ENCODE data around the gene ACSS1.

The ACSS1 gene

DNA sequence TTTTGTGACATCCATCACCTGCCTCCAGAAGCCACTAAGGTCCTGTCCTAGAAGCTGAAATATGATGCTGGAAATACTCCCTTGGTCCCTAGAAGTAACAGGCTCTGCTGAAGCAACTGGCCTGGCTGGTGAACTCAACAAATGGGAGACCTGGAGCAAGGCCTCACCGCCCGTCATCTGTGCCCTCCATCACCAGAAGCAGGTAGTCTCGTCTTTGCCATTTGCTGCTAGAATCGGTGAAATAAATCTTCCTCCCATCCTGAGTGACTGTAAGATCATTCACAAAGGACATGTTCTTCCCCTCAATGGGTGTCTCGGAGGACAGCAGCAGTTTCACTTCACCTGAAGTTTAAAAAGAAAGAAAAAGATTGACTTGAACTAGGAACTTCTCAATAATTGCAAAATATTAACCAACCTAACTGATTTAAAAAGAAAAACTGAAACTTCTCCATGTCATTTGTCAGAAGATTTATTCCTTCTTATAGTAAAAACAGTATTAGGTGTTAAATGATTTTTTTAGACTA is 87.8 kb downstream of the ACSS1 start:
- no peak for DNase-seq

GRCh38 chr20:24969186-24970029 is 88.5 kb downstream of the ACSS1 start:
- no peak for DNase-seq

GRCh38 chr20:24968278-24968800 is 89.6 kb downstream of the ACSS1 start:
- no peak for DNase-seq

- DNase-seq = no peak
These were observed 91.5 kb downstream of the ACSS1 start for GRCh38 chr20:24966317-24967012.

DNA sequence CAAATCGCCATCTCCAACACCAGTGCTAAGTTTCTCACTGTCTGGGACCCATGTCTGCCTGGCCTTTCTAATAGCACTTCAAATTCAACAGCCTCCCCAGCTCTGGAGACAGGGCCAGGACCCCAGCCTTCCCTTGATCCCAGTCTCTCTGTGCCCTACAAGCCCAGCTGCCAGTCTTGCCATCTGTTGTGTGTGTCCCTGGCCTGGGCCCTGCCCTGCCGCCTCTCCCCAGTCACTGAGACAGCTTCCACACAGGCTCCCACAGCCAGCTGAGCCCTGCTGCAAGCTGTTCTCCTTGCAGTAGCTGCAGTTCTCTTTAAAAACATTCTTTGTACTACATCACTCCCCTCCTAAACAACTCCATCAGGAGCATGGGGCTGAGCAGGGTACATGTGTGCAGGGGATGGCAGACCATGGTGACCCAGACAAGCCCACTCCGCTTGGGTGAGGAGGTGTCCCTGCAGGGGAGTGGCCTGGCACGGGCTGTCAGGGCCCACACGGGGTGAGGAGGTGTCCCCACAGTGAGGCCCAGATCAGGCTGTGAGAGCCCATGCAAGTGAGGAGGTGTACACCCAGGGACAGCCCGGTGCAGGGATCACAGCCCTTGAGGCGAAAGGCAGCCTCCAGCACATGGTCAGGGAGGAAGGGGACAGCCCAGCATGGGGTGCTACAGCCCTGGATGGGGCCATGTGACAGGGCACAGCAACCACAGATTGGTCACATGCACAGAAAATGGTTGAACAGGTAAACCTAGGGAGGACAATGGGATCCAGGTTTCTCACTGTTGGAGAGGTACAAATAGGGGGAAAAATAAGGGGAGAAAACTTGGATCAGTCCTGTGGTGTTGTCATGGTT is 92.6 kb downstream of the ACSS1 start:
- no peak for DNase-seq

GRCh38 chr20:24964506-24964840 is 93.5 kb downstream of the ACSS1 start:
- no peak for DNase-seq

DNA sequence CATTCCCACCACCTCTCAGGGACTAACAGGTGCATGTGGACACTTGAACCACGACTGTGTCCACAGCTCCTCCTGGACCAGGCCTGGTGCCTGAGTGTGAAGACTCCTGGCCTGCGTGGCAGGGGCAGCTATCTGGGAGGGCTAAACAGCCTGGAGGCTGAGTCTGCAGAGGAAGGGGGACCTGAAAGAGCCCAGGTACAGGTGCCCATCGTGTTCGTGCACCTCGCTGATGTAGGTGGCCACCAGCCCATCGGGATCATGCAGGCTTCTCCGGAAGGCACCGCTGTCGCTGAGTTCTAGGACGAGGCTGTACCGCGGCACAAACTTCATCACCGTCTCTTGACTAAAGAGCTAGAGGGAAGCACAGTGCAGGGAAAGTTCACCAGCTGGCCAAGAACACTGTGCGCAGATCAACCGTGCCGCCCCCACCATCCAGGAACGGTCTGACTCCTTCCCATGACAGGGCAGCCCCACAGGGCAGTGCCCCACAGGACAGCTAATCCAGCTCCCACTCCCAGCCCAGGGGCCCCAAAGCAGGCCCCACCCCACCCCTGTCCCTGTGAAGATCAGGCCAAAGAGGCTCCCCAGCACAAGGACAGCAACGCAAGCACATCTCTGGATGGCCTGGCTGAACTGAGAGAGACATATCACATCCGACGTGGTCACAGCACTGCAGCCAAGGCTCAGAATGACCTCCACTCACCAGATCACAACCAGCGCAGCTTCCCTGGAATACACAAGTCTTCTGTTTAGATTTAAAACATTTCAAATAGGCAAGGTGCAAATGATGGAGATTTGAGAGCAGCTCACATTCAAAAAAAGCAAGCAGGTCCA is 94.0 kb downstream of the ACSS1 start:
- no peak for DNase-seq

- DNase-seq = no peak
These were observed 95.4 kb downstream of the ACSS1 start for GRCh38 chr20:24962510-24962909.

GRCh38 chr20:24962182-24962492 is 95.8 kb downstream of the ACSS1 start:
- no peak for DNase-seq

DNA sequence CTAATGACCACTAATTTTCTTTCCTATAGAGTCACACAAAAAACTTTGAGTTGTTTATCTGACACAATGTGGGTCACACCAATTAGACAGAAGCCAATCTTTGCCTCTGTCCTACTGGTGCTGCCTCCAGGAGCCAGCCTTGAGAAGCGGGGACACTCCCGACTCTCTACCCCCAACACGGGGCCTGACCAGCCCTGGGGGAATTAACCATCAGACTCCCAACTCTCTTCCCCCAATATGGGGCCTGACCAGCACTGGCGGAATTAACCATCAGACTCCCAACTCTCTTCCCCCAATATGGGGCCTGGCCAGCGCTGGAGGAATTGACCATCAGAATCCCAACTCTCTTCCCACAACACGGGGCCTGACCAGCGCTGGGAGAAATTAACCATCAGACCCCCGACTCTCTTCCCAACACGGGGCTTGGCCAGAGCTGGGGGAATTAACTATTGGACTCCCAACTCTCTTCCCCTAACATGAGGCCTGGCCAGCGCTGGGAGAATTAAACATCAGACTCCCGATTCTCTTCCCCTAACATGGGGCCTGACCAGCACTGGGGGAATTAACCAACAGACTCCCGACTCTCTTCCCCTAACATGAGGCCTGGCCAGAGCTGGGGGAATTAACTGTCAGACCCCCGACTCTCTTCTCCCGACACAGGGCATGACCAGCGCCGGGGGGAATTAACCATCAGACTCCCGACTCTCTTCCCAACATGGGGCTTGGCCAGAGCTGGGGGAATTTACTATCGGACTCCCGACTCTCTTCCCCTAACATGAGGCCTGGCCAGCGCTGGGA is 96.4 kb downstream of the ACSS1 start:
- no peak for DNase-seq

- no peak for DNase-seq
These were observed 97.1 kb downstream of the ACSS1 start for GRCh38 chr20:24960861-24961260.

GRCh38 chr20:24960302-24960801 is 97.6 kb downstream of the ACSS1 start:
- no peak for DNase-seq

DNA sequence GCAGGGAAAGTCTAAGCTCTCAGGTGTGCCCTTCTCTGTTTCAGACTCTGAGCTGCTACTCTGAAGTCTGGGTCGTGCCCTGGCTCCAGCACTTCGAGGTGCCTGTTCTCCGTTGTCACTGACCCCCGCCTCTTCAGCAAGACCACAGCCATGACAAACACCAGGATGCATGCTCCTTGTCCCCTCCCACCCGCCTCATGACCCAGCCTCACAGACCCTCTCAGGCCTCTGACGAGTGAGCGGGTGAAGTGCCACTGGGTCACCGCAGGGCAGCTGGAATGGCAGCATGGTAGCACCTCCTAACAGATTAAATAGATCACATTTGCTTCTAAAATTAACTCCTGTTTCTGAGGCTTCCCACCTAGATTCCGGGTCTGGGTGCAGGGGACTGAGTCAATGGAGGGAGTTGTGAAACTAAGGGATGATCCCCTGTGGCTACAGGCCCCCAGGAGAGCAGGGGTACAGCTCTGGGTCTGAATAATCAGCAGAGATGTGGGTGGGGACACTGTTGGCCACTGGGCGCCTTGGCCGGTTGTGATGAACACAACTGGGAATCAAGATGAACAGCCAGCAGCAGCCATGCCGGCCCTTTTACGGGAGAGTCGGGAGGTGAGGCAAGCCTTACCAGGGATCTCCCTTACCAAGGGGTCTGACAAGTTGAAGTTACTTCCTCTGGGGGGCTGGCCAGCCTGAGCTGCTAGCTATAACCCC is 98.2 kb downstream of the ACSS1 start:
- no peak for DNase-seq

DNA sequence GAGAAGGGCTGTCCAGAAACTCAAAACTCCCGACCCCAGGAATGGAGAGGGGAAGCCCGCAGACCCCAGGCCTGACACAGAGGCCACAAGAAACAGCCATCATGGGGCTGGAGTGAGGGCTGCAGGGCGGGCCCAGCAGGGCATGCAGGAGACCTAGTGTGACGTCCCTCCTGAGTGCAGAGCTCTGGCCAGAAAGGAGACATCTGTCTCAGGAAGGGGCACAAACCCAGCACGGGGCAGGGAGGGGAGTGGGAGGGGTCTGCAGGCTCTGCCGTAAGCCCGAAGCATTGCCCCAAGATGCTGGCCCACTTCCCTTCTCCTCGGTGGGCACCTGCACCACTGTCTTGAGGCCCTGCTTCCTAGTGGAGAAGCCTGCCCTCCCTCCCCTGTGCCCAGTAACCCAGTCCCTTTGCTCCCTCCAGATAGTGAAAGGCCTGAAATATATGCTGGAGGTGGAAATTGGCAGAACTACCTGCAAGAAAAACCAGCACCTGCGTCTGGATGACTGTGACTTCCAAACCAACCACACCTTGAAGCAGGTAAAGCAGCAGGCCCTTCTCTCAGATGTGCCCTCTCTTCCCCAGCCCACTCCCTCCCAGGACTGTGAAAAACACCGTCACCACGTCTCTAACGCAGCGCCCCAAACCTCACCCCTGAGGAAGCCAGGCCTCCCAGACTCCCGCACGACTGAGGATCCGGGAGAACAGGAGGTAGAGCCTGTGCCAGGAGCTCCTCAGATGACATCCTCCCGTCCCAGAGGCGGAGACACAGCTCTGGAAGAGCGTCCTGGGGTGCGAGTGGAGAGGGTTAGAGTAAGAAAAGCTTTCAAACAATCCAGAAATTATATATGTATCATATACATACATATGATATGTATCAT is 99.2 kb downstream of the ACSS1 start:
- no peak for DNase-seq

GRCh38 chr20:24957326-24958016 is 100.5 kb downstream of the ACSS1 start:
- DNase-seq = no peak
